ENCODE results near the gene SUGCT.

Gene SUGCT

GRCh38 chr7:40525764-40526163 lies 391.0 kb downstream of the SUGCT start:
- Histone ChIP-seq H3F3A (ENCODE audit: insufficient read depth, low read length) (no peaks in the 10 kb centered on the region), H3K27me3 (replicated peaks; ENCODE audit: insufficient read depth, low read length) (no peaks in the 10 kb centered on the region), H3K4me2 (ENCODE audit: low read depth, low read length) (no peak overlapping the region), H3K9ac (ENCODE audit: low read length) (no peak overlapping the region), H3K27ac (ENCODE audit: low read length) (no peak overlapping the region), H2AFZ (ENCODE audit: low read length) (no peak overlapping the region), H3K9me3 (replicated peaks; ENCODE audit: insufficient read depth, low read length) (no peaks in the 10 kb centered on the region), H3K36me3 (replicated peaks; ENCODE audit: insufficient read depth, low read length) (no peaks in the 10 kb centered on the region), H3K4me3 (ENCODE audit: low read length) (no peak overlapping the region), H3K79me2 (ENCODE audit: low read length) (no peaks in the 10 kb centered on the region), H3K4me1 (ENCODE audit: low read length) (no peaks in the 10 kb centered on the region), H4K20me1 (ENCODE audit: insufficient read depth, low read length) (no peaks in the 10 kb centered on the region), H3K9me2 (replicated peaks; ENCODE audit: insufficient read depth, low read length) (no peaks in the 10 kb centered on the region)
- DNase-seq = no peak
- no peak for TF ChIP-seq EZH2phosphoT487 (IDR thresholded peaks at IDR 0.05; ENCODE audit: low read length)

- H2AFZ ChIP-seq (ENCODE audit: low read length) = no peak overlapping the region
- no peak overlapping the region for H3K4me2 ChIP-seq (ENCODE audit: low read depth, low read length)
- no peaks in the 10 kb centered on the region for H3K27me3 ChIP-seq (replicated peaks; ENCODE audit: insufficient read depth, low read length)
- no peaks in the 10 kb centered on the region for H3K79me2 ChIP-seq (ENCODE audit: low read length)
- no peaks in the 10 kb centered on the region for H4K20me1 ChIP-seq (ENCODE audit: insufficient read depth, low read length)
- no peak for DNase-seq
- H3K9me2 ChIP-seq (replicated peaks; ENCODE audit: insufficient read depth, low read length) = no peaks in the 10 kb centered on the region
- no peaks in the 10 kb centered on the region for H3K4me1 ChIP-seq (ENCODE audit: low read length)
- TF ChIP-seq EZH2phosphoT487 (IDR thresholded peaks at IDR 0.05; ENCODE audit: low read length) = no peak
- no peak for TF ChIP-seq CTCF (IDR thresholded peaks at IDR 0.05; ENCODE audit: low read length)
- TF ChIP-seq EZH2 (optimal IDR thresholded peaks at IDR 0.05; ENCODE audit: low read depth, low read length) = no peak
- H3K36me3 ChIP-seq (replicated peaks; ENCODE audit: insufficient read depth, low read length) = no peaks in the 10 kb centered on the region
- no peak overlapping the region for H3K27ac ChIP-seq (ENCODE audit: low read length)
- no peaks in the 10 kb centered on the region for H3K9me3 ChIP-seq (replicated peaks; ENCODE audit: insufficient read depth, low read length)
- H3K4me3 ChIP-seq (ENCODE audit: low read length) = no peak overlapping the region
- no peaks in the 10 kb centered on the region for H3F3A ChIP-seq (ENCODE audit: insufficient read depth, low read length)
- no peak overlapping the region for H3K9ac ChIP-seq (ENCODE audit: low read length)
Observed at GRCh38 chr7:40526951-40527715, 392.3 kb downstream of the SUGCT start.

GRCh38 chr7:40527723-40528122 lies 392.9 kb downstream of the SUGCT start:
- TF ChIP-seq EZH2 (optimal IDR thresholded peaks at IDR 0.05; ENCODE audit: low read depth, low read length) = no peak
- TF ChIP-seq EZH2phosphoT487 (IDR thresholded peaks at IDR 0.05; ENCODE audit: low read length) = no peak
- no peak for TF ChIP-seq CTCF (IDR thresholded peaks at IDR 0.05; ENCODE audit: low read length)
- no peak overlapping the region for H3K4me3 ChIP-seq (ENCODE audit: low read length)

GRCh38 chr7:40530292-40530691 lies 395.5 kb downstream of the SUGCT start:
- H3K4me1 ChIP-seq (ENCODE audit: low read length) = no peaks in the 10 kb centered on the region
- no peak for DNase-seq
- H3K27ac ChIP-seq (ENCODE audit: low read length) = no peak overlapping the region
- H3F3A ChIP-seq (ENCODE audit: insufficient read depth, low read length) = no peaks in the 10 kb centered on the region
- H3K27me3 ChIP-seq (replicated peaks; ENCODE audit: insufficient read depth, low read length) = no peaks in the 10 kb centered on the region
- H3K9ac ChIP-seq (ENCODE audit: low read length) = no peak overlapping the region
- no peak for TF ChIP-seq EZH2 (optimal IDR thresholded peaks at IDR 0.05; ENCODE audit: low read depth, low read length)
- no peak for TF ChIP-seq CTCF (IDR thresholded peaks at IDR 0.05; ENCODE audit: low read length)
- no peak for TF ChIP-seq EZH2phosphoT487 (IDR thresholded peaks at IDR 0.05; ENCODE audit: low read length)
- no peaks in the 10 kb centered on the region for H4K20me1 ChIP-seq (ENCODE audit: insufficient read depth, low read length)
- H3K9me3 ChIP-seq (replicated peaks; ENCODE audit: insufficient read depth, low read length) = no peaks in the 10 kb centered on the region
- no peaks in the 10 kb centered on the region for H3K36me3 ChIP-seq (replicated peaks; ENCODE audit: insufficient read depth, low read length)
- no peak overlapping the region for H3K4me3 ChIP-seq (ENCODE audit: low read length)
- no peaks in the 10 kb centered on the region for H3K79me2 ChIP-seq (ENCODE audit: low read length)
- H3K9me2 ChIP-seq (replicated peaks; ENCODE audit: insufficient read depth, low read length) = no peaks in the 10 kb centered on the region
- no peak overlapping the region for H2AFZ ChIP-seq (ENCODE audit: low read length)
- no peak overlapping the region for H3K4me2 ChIP-seq (ENCODE audit: low read depth, low read length)

More at GRCh38 chr7:40527723-40528122, 392.9 kb downstream of the SUGCT start:
- no peaks in the 10 kb centered on the region for H3K9me3 ChIP-seq (replicated peaks; ENCODE audit: insufficient read depth, low read length)
- no peaks in the 10 kb centered on the region for H3F3A ChIP-seq (ENCODE audit: insufficient read depth, low read length)
- no peak for DNase-seq
- no peaks in the 10 kb centered on the region for H3K27me3 ChIP-seq (replicated peaks; ENCODE audit: insufficient read depth, low read length)
- H2AFZ ChIP-seq (ENCODE audit: low read length) = no peak overlapping the region
- no peaks in the 10 kb centered on the region for H3K4me1 ChIP-seq (ENCODE audit: low read length)
- H4K20me1 ChIP-seq (ENCODE audit: insufficient read depth, low read length) = no peaks in the 10 kb centered on the region
- H3K79me2 ChIP-seq (ENCODE audit: low read length) = no peaks in the 10 kb centered on the region
- no peaks in the 10 kb centered on the region for H3K36me3 ChIP-seq (replicated peaks; ENCODE audit: insufficient read depth, low read length)
- no peak overlapping the region for H3K9ac ChIP-seq (ENCODE audit: low read length)
- H3K27ac ChIP-seq (ENCODE audit: low read length) = no peak overlapping the region
- no peaks in the 10 kb centered on the region for H3K9me2 ChIP-seq (replicated peaks; ENCODE audit: insufficient read depth, low read length)
- H3K4me2 ChIP-seq (ENCODE audit: low read depth, low read length) = no peak overlapping the region
